Left ventricle myocardium inferior (tissue), 1 donor: ENCODE measurements around the gene MMP11. TPM values are rescaled to one million over a fixed set of nuclear protein-coding genes. Genes with fewer than 3 reads are reported as not detected.
A peak's percentile ranks its signal among the peaks of the same experiment; 100 is the strongest.

Experiments used
- DNase-seq: peaks from one replicate; pipeline ENCODE4 v3.0.0-alpha.2; 2020
- H3K27ac ChIP-seq: fragments of 200-600 bp; replicated peaks from 2 replicates; pipeline ENCODE4 v1.8.0; 2021
- H3K27me3 ChIP-seq: fragments of 200-600 bp; 2 replicates; pipeline ENCODE4 v1.8.0; 2021; ENCODE audit warnings: low read depth
- H3K36me3 ChIP-seq: fragments of 200-600 bp; 2 replicates; pipeline ENCODE4 v1.8.0; 2021
- H3K4me1 ChIP-seq: fragments of 200-600 bp; 2 replicates; pipeline ENCODE4 v1.8.0; 2021
- H3K4me3 ChIP-seq: fragments of 200-600 bp; 2 replicates; pipeline ENCODE4 v1.8.0; 2021; ENCODE audit warnings: mild to moderate bottlenecking, moderate library complexity
- H3K9me3 ChIP-seq: fragments of 200-600 bp; replicated peaks from 2 replicates; pipeline ENCODE4 v1.8.0; 2021
- CTCF ChIP-seq: fragments of 200-600 bp; IDR thresholded peaks from 2 replicates; pipeline ENCODE4 v1.8.0; 2021; ENCODE audit warnings: antibody characterized with exemption, mild to moderate bottlenecking, borderline replicate concordance
- intact Hi-C: fragments of 100-400 bp; cut with micrococcal nuclease; formaldehyde crosslinking; loops from one replicate; pipeline ENCODE4 v1.11.0; 2022
- total RNA-seq: library from RNA; stranded (reverse); fragmentation: NEBNext Ultra II Directional; extraction: Animal tissue kit (Norgen Biotek cat#: 25700); gene quantifications from one replicate; pipeline ENCODE4 v1.2.1, GENCODE V29; 2021
- donor health status: DM: no; HTN: yes; CAD: no; lungs with severe emphysema.

MMP11 gene
- total RNA-seq, 1 donor from 2014 or later, result 16.9 TPM

GRCh38 chr22:23774114-23774921 lies 1.7 kb downstream of the MMP11 start:
- peak overlapping the region; percentile 70 for H3K4me3 ChIP-seq
- peak overlapping the region; percentile 83 for H3K27ac ChIP-seq
- no peak for TF ChIP-seq CTCF
- H3K9me3 ChIP-seq, result no peaks in the 10 kb centered on the region
- H3K4me1 ChIP-seq, result peaks cover 71% of the 10 kb centered on the region
- intact Hi-C loops, result loop anchor here (5.0 kb wide), 1 partner anchor 73 kb away; no protein-coding TSS in a partner anchor
- no peaks in the 10 kb centered on the region for H3K27me3 ChIP-seq
- DNase-seq, result no peak
- H3K36me3 ChIP-seq, result peaks cover 4% of the 10 kb centered on the region

DNA sequence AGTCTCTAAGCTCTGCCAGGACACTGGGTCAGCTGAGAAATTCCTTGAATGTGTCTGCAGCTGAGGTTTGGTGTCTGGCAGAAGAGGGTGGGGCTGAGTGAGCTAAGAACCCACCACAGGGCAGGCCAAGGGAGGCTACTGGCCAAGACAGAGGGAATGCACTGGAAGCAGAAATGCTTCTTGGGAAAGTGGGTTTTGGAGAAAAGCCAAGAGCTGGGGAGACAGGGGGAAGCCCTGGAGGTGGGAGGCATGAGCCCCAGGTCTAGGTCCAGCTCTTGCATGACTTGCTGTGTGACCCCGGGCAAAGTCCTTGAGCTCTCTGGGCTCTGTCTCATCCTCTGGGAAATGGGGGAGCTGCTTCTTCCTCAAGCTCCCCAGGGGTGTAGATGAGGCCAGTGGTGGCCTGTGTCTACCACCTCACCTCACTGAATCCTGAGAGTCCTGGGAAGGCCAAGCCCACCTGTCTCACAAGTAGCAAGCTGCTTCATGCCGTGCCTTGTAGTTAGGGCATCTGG lies 2.3 kb downstream of the MMP11 start:
- TF ChIP-seq CTCF, result no peak
- DNase-seq, result no peak
- no peaks in the 10 kb centered on the region for H3K9me3 ChIP-seq
- H3K4me3 ChIP-seq, result no peak overlapping the region
- peaks cover 69% of the 10 kb centered on the region for H3K4me1 ChIP-seq
- H3K36me3 ChIP-seq, result peaks cover 7% of the 10 kb centered on the region
- intact Hi-C loops, result loop anchor here (5.0 kb wide), 1 partner anchor 72 kb away; no protein-coding TSS in a partner anchor
- H3K27ac ChIP-seq, result no peak overlapping the region
- H3K27me3 ChIP-seq, result no peaks in the 10 kb centered on the region

- intact Hi-C loops, result no loop called here
- Histone ChIP-seq H3K36me3 (peaks cover 7% of the 10 kb centered on the region), H3K4me1 (peaks cover 66% of the 10 kb centered on the region), H3K4me3 (no peak overlapping the region), H3K9me3 (no peaks in the 10 kb centered on the region), H3K27me3 (no peaks in the 10 kb centered on the region), H3K27ac (peak overlapping the region; percentile 19)
- DNase-seq, result no peak
- no peak for TF ChIP-seq CTCF
Measured at GRCh38 chr22:23775779-23776375, 3.2 kb downstream of the MMP11 start.

GRCh38 chr22:23777776-23778576 lies 5.3 kb downstream of the MMP11 start:
- intact Hi-C loops, result no loop called here
- Histone ChIP-seq H3K4me3 (no peak overlapping the region), H3K9me3 (no peaks in the 10 kb centered on the region), H3K27ac (peak overlapping the region; percentile 58), H3K4me1 (peaks cover 51% of the 10 kb centered on the region), H3K27me3 (no peaks in the 10 kb centered on the region), H3K36me3 (peaks cover 7% of the 10 kb centered on the region)
- peak; percentile 76 for DNase-seq
- no peak for TF ChIP-seq CTCF

GRCh38 chr22:23778577-23778900 lies 5.9 kb downstream of the MMP11 start:
- intact Hi-C loops, result no loop called here
- peaks cover 7% of the 10 kb centered on the region for H3K36me3 ChIP-seq
- no peak overlapping the region for H3K27ac ChIP-seq

More at GRCh38 chr22:23778577-23778900, 5.9 kb downstream of the MMP11 start:
- H3K4me1 ChIP-seq, result peaks cover 46% of the 10 kb centered on the region
- no peak for TF ChIP-seq CTCF
- no peak for DNase-seq
- H3K27me3 ChIP-seq, result no peaks in the 10 kb centered on the region
- no peak overlapping the region for H3K4me3 ChIP-seq
- H3K9me3 ChIP-seq, result no peaks in the 10 kb centered on the region
